ENCODE results near the gene CAPN5. TPM values are rescaled to one million over a fixed set of nuclear protein-coding genes. Genes with fewer than 3 reads are reported as not detected.
A peak's percentile ranks its signal among the peaks of the same experiment; 100 is the strongest.

Gene CAPN5
- total RNA-seq, 1 experiment from 2014 or later, result 17.3 TPM

DNA sequence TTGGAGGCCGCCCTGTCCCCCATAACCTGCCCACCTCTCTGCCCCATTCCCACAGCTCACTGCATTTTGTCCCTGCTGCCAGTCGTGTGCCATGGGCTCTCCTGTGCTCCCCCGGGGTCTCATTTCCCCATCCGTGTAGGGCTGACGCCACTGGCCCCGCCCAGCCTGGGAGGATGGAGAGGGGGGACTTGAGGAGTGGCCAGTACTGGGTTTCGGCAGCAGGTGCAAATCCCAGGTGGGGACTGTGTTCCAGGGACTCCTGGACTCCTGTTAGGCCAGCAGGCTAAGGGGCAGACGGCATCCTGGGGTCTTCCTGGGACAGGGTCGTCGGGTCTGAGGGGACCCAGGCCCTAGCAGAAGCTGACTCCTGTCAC lies 60.1 kb downstream of the CAPN5 start:
- H3K4me3 ChIP-seq (ENCODE audit: low read depth in 2 of 2, low read length in 2 of 2), result peak overlapping the region; percentile 41 to 60
- no TSS peak for BruUV-seq (replicated peaks)
- ATAC-seq (peak; percentile 52), DNase-seq (ENCODE audit: low read depth, low spot score) (no peak)
- H3K9me3 ChIP-seq (ENCODE audit: control insufficient read depth, insufficient read depth, low read depth, low read length), result no peaks in the 10 kb centered on the region
- H3K27ac ChIP-seq (ENCODE audit: low read length), result no peak overlapping the region
- ChIA-PET POLR2A (interaction anchor here (0.8 kb wide), 1 partner anchor 9 kb away, joined by 3 read pairs; no protein-coding TSS in a partner anchor), CTCF (interaction anchor here (0.8 to 3.7 kb wide), 13 partner anchors 9 to 430 kb away, joined by 3 to 33 read pairs (median 3); no protein-coding TSS in a partner anchor)
- in situ Hi-C loops (cut with HindIII; ENCODE audit: low pct_unique_long_range_greater_than_20kb, low sequenced_read_pairs) (no loop called here), intact Hi-C loops (cut with micrococcal nuclease; ENCODE audit: unreplicated experiment) (loop anchor here (1.0 to 5.0 kb wide), 3 partner anchors 61 to 420 kb away; no protein-coding TSS in a partner anchor)
- no peaks in the 10 kb centered on the region for H3K27me3 ChIP-seq (ENCODE audit: control insufficient read depth, insufficient read depth, low read length)
- H3K4me1 ChIP-seq (ENCODE audit: control insufficient read depth, insufficient read depth, low read length), result peaks cover 7% of the 10 kb centered on the region; the same call in 1 of the 2 replicates
- H3K36me3 ChIP-seq (ENCODE audit: control insufficient read depth, insufficient read depth, low read length), result no peaks in the 10 kb centered on the region
- TF ChIP-seq, protein P1, sequence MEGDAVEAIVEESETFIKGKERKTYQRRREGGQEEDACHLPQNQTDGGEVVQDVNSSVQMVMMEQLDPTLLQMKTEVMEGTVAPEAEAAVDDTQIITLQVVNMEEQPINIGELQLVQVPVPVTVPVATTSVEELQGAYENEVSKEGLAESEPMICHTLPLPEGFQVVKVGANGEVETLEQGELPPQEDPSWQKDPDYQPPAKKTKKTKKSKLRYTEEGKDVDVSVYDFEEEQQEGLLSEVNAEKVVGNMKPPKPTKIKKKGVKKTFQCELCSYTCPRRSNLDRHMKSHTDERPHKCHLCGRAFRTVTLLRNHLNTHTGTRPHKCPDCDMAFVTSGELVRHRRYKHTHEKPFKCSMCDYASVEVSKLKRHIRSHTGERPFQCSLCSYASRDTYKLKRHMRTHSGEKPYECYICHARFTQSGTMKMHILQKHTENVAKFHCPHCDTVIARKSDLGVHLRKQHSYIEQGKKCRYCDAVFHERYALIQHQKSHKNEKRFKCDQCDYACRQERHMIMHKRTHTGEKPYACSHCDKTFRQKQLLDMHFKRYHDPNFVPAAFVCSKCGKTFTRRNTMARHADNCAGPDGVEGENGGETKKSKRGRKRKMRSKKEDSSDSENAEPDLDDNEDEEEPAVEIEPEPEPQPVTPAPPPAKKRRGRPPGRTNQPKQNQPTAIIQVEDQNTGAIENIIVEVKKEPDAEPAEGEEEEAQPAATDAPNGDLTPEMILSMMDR (IDR thresholded peaks at IDR 0.05), result no peak
- TF ChIP-seq SIN3A (IDR thresholded peaks at IDR 0.05; ENCODE audit: borderline replicate concordance, insufficient read depth, low read depth, low read length) (no peak), TCF7L2 (IDR thresholded peaks at IDR 0.05; ENCODE audit: low read depth, low read length) (no peak), POLR2AphosphoS5 (IDR thresholded peaks at IDR 0.05; ENCODE audit: low read depth, low read length) (no peak)
- TF ChIP-seq, protein P2, sequence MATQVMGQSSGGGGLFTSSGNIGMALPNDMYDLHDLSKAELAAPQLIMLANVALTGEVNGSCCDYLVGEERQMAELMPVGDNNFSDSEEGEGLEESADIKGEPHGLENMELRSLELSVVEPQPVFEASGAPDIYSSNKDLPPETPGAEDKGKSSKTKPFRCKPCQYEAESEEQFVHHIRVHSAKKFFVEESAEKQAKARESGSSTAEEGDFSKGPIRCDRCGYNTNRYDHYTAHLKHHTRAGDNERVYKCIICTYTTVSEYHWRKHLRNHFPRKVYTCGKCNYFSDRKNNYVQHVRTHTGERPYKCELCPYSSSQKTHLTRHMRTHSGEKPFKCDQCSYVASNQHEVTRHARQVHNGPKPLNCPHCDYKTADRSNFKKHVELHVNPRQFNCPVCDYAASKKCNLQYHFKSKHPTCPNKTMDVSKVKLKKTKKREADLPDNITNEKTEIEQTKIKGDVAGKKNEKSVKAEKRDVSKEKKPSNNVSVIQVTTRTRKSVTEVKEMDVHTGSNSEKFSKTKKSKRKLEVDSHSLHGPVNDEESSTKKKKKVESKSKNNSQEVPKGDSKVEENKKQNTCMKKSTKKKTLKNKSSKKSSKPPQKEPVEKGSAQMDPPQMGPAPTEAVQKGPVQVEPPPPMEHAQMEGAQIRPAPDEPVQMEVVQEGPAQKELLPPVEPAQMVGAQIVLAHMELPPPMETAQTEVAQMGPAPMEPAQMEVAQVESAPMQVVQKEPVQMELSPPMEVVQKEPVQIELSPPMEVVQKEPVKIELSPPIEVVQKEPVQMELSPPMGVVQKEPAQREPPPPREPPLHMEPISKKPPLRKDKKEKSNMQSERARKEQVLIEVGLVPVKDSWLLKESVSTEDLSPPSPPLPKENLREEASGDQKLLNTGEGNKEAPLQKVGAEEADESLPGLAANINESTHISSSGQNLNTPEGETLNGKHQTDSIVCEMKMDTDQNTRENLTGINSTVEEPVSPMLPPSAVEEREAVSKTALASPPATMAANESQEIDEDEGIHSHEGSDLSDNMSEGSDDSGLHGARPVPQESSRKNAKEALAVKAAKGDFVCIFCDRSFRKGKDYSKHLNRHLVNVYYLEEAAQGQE (IDR thresholded peaks at IDR 0.05; ENCODE audit: insufficient read depth in 1 of 2, low read depth in 2 of 2, low read length in 1 of 2), result no peak

DNA sequence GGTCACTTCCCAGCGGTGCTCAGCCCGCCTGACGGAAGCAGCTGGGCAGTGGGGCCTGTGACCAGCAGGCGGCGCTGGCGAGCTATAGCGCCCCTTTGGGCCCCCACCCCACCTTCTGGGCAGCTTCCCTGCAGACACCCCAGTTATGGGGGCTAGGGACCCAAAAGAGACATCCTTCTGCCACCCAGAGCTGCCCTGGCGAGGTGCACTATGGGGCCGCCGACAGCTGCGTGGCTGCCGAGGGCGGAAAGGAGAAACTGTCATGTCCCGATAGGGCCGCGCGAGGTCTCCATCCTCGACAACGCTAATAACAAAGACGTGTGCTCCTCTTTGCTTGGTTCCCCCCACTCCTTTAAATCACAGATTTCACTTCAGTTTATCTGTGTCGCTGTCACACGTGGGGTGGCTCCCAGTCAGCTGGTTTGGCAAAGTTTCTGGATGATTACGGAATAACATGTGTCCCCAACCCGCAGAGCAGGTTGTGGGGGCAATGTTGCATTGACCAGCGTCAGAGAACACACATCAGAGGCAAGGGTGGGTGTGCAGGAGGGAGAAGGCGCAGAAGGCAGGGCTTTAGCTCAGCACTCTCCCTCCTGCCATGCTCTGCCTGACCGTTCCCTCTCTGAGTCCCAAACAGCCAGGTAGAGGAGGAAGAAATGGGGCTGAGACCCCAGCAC lies 60.6 kb downstream of the CAPN5 start:
- no peak for DNase-seq (ENCODE audit: low read depth, low spot score)
- intact Hi-C loops (cut with micrococcal nuclease; ENCODE audit: unreplicated experiment) (loop anchor here (1.0 to 5.0 kb wide), 3 partner anchors 61 to 420 kb away; no protein-coding TSS in a partner anchor), in situ Hi-C loops (cut with HindIII; ENCODE audit: low pct_unique_long_range_greater_than_20kb, low sequenced_read_pairs) (no loop called here)
- no peaks in the 10 kb centered on the region for H3K36me3 ChIP-seq (ENCODE audit: control insufficient read depth, insufficient read depth, low read length)
- no peaks in the 10 kb centered on the region for H3K27me3 ChIP-seq (ENCODE audit: control insufficient read depth, insufficient read depth, low read length)
- CTCF ChIA-PET, result interaction anchor here (0.5 to 3.7 kb wide), 14 partner anchors 10 to 430 kb away, joined by 3 to 33 read pairs (median 3); no protein-coding TSS in a partner anchor
- peaks cover 7% of the 10 kb centered on the region; the same call in 1 of the 2 replicates for H3K4me1 ChIP-seq (ENCODE audit: control insufficient read depth, insufficient read depth, low read length)
- peak; percentile 82 for ATAC-seq
- no peak overlapping the region for H3K27ac ChIP-seq (ENCODE audit: low read length)
- peak overlapping the region; percentile 41 to 60 for H3K4me3 ChIP-seq (ENCODE audit: low read depth in 2 of 2, low read length in 2 of 2)
- no TSS peak for BruUV-seq (replicated peaks)
- no peaks in the 10 kb centered on the region for H3K9me3 ChIP-seq (ENCODE audit: control insufficient read depth, insufficient read depth, low read depth, low read length)
- POLR2A ChIA-PET, result interaction anchor here (0.8 kb wide), 1 partner anchor 9 kb away, joined by 3 read pairs; no protein-coding TSS in a partner anchor
- no peak for TF ChIP-seq POLR2AphosphoS5 (IDR thresholded peaks at IDR 0.05; ENCODE audit: low read depth, low read length)
- TF ChIP-seq, protein P1 (IDR thresholded peaks at IDR 0.05), result peak; percentile 100
- TF ChIP-seq, protein P2 (IDR thresholded peaks at IDR 0.05; ENCODE audit: insufficient read depth in 1 of 2, low read depth in 2 of 2, low read length in 1 of 2), result no peak
- no peak for TF ChIP-seq TCF7L2 (IDR thresholded peaks at IDR 0.05; ENCODE audit: low read depth, low read length)
- TF ChIP-seq SIN3A (IDR thresholded peaks at IDR 0.05; ENCODE audit: borderline replicate concordance, insufficient read depth, low read depth, low read length), result no peak
